H7 (cell line): ENCODE data around the gene IFI27L1. TPM values are rescaled to one million over a fixed set of nuclear protein-coding genes. Genes with fewer than 3 reads are reported as not detected.

Source experiments
- DNase-seq: peaks from one replicate; pipeline ENCODE4 v3.0.0; 2012
- H3K27me3 ChIP-seq: 2 replicates; pipeline ENCODE4 v1.6.0; 2011; ENCODE audit warnings: mild to moderate bottlenecking, low read length; ENCODE audit not compliant: control insufficient read depth, insufficient read depth
- H3K36me3 ChIP-seq: replicated peaks from 2 replicates; pipeline ENCODE4 v1.5.1; 2011; ENCODE audit warnings: low read length; ENCODE audit not compliant: control insufficient read depth, insufficient read depth
- H3K4me3 ChIP-seq: 2 replicates; pipeline ENCODE4 v1.5.1; 2011; ENCODE audit warnings: low read depth, mild to moderate bottlenecking, control low read depth, low read length, moderate library complexity; ENCODE audit not compliant: insufficient read depth
- total RNA-seq: library from RNA; depleted of rRNA; stranded (reverse); fragments of >200 nt; shearing (Covaris generic); gene quantifications from 2 replicates; pipeline ENCODE4 v1.2.3, GENCODE V29; 2014

The IFI27L1 gene
- total RNA-seq, 1 experiment from 2014 or later, result 14.3 TPM

GRCh38 chr14:94110552-94111181 lies 29.6 kb downstream of the IFI27L1 start, which contains the start of gene IFI27:
Gene IFI27 (plus strand): TSS chr14:94110736.
- Histone ChIP-seq H3K4me3 (no peak within 1 kb of the TSS), H3K36me3 (no peaks in the 10 kb centered on the region), H3K27me3 (no peaks in the 10 kb centered on the region)
- DNase-seq, result peak; percentile 47

DNA sequence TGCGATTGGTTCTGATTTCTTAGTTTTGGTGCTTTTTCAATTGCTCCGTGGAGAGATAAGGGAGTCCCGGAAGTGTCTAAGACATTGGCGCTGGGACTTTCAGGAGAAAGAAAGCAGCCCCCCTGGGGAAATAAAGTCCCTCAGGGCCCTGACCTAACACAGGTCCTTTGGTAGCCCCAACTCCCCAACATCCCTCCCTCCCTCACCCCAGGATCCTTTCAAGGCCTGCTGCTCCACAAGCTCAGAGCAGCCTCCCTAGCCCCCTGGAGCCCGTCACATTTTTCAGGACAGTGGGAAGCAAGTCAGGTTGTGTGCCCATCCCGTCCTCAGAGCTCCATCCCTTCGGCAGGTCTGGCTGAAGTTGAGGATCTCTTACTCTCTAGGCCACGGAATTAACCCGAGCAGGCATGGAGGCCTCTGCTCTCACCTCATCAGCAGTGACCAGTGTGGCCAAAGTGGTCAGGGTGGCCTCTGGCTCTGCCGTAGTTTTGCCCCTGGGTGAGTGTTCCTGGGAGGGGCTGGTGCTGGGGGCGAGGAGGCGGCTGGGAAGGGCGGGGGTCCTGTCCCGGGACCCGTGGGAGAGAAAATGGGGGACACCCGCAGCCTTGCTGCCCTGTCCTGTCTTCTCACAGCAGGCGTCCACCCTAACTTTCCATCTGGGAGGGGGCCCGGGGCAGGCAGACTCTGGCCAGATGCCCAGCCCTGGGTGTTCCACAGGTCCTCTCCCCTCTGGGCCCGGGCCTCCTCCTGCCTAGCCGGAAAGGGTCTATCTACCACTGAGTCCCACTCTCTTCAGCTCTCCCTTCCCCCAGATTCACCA lies 30.4 kb downstream of the IFI27L1 start:
- H3K27me3 ChIP-seq, result no peaks in the 10 kb centered on the region
- DNase-seq, result no peak
- no peak overlapping the region for H3K4me3 ChIP-seq
- no peaks in the 10 kb centered on the region for H3K36me3 ChIP-seq

DNA sequence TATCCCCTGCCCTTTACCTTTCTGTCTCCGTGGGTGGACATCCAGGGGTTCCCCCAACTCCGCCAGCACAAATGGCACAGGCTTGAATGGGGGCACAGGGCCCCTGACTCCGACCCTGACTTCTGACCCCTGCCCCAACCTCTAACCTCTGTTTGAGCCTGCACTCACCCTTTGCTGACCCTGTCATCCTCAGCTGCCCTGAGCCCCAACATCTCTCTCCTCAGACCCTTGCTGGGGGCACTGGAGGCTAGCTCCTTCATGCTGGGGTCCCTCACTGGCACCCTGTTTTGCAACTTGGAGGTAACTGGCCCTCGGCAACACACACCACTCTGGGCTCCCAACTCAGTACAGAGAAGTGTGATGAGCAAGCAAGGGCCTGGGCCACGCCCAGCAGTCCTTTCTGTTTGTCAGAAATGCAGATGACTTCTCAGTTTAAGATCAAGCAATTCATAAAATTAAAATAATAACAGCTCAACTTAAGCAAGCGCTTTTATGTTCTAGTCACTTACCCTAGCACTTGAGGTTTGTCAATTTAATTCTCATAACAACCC lies 31.5 kb downstream of the IFI27L1 start:
- Histone ChIP-seq H3K4me3 (no peak overlapping the region), H3K36me3 (no peaks in the 10 kb centered on the region), H3K27me3 (no peaks in the 10 kb centered on the region)
- no peak for DNase-seq

DNA sequence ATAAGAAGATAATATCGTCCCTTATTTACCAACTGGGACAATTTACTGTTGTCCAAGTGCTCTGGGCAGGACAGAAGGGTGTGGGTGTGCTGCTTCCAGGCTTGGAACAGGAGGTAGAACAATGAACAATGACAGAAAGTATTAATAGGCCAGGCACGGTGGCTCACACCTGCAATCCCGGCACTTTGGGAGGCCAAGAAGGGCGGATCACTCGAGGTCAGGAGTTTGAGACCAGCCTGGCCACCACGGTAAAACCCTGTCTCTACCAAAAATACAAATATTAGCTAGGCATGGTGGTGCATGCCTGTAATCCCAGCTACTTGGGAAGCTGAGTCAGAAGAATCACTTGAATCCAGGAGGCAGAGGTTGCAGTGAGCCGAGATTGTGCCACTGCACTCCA lies 32.0 kb downstream of the IFI27L1 start:
- no peaks in the 10 kb centered on the region for H3K36me3 ChIP-seq
- no peak for DNase-seq
- no peaks in the 10 kb centered on the region for H3K27me3 ChIP-seq
- H3K4me3 ChIP-seq, result no peak overlapping the region

- Histone ChIP-seq H3K36me3 (no peaks in the 10 kb centered on the region), H3K27me3 (no peaks in the 10 kb centered on the region), H3K4me3 (no peak overlapping the region)
- no peak for DNase-seq
Observed at GRCh38 chr14:94113490-94113889, 32.4 kb downstream of the IFI27L1 start.

- H3K4me3 ChIP-seq, result no peak overlapping the region
- no peaks in the 10 kb centered on the region for H3K27me3 ChIP-seq
- no peak for DNase-seq
- no peaks in the 10 kb centered on the region for H3K36me3 ChIP-seq
Observed at GRCh38 chr14:94113908-94114588, 32.9 kb downstream of the IFI27L1 start.

DNA sequence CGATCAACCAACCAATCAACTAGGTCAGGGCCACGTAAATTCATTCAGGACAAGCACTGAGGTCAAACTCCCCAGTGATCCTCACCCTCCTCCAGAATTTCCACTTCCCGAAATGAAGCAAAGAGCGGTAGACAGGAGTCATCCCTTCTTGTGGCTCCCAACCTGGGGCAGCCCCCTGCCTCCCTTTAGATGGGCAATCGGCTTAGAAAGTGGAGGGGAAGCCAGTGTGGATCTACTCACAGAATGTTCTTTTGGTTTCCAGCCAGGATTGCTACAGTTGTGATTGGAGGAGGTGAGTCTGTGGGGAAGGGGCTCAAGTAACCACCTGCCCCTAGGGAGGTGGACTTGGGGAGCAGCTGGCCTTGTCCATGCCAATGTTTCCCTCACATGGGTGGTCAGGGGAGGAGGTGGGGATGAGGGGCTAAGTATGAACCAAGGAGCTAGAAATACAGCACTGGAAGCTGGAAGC lies 33.5 kb downstream of the IFI27L1 start:
- Histone ChIP-seq H3K4me3 (no peak overlapping the region), H3K36me3 (no peaks in the 10 kb centered on the region), H3K27me3 (no peaks in the 10 kb centered on the region)
- no peak for DNase-seq

GRCh38 chr14:94115058-94115591 lies 34.0 kb downstream of the IFI27L1 start:
- no peak overlapping the region for H3K4me3 ChIP-seq
- no peaks in the 10 kb centered on the region for H3K27me3 ChIP-seq
- no peak for DNase-seq
- no peaks in the 10 kb centered on the region for H3K36me3 ChIP-seq

DNA sequence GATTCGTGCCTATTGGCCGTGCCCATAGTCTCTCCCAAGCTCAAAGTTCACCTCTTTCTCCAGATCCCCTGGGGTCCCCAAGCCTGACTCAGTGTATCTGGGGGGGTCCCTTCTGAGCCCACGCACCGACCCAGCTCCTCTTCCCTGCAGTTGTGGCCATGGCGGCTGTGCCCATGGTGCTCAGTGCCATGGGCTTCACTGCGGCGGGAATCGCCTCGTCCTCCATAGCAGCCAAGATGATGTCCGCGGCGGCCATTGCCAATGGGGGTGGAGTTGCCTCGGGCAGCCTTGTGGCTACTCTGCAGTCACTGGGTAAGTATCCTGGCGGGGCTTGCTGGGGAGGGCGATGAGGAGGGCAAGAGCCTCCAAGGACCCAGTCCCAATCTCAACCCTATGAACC lies 34.5 kb downstream of the IFI27L1 start:
- no peak for DNase-seq
- Histone ChIP-seq H3K27me3 (no peaks in the 10 kb centered on the region), H3K4me3 (no peak overlapping the region), H3K36me3 (no peaks in the 10 kb centered on the region)

GRCh38 chr14:94116701-94117100 lies 35.6 kb downstream of the IFI27L1 start:
- H3K27me3 ChIP-seq, result no peaks in the 10 kb centered on the region
- no peak overlapping the region for H3K4me3 ChIP-seq
- no peak for DNase-seq
- H3K36me3 ChIP-seq, result no peaks in the 10 kb centered on the region

GRCh38 chr14:94117856-94118255 lies 36.7 kb downstream of the IFI27L1 start:
- Histone ChIP-seq H3K36me3 (no peaks in the 10 kb centered on the region), H3K4me3 (no peak overlapping the region), H3K27me3 (no peaks in the 10 kb centered on the region)
- no peak for DNase-seq

- DNase-seq, result no peak
- H3K4me3 ChIP-seq, result no peak overlapping the region
- H3K36me3 ChIP-seq, result no peaks in the 10 kb centered on the region
- H3K27me3 ChIP-seq, result no peaks in the 10 kb centered on the region
Observed at GRCh38 chr14:94119071-94119470, 38.0 kb downstream of the IFI27L1 start.

GRCh38 chr14:94120667-94121340 lies 39.7 kb downstream of the IFI27L1 start:
- DNase-seq, result no peak
- H3K27me3 ChIP-seq, result no peaks in the 10 kb centered on the region
- no peak overlapping the region for H3K4me3 ChIP-seq
- no peaks in the 10 kb centered on the region for H3K36me3 ChIP-seq

DNA sequence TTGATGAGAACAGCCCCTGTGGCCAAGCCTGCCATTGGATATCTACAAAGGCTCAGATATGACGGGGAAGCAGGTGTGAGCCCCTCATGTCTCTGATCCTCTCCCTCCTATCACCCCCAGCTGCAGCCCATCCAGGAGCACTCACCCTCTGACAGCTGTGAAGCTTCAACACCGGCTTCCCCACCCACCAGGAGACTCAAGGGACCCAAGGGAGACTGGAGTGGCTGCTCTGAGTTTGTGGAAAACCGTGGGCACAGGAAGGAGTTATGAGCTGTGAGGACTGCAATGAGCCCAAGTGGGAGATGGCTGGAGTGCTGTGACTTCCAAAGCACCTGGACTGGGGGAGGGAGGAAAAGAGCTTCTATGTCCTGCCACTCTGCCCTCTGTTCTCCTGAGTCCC lies 40.4 kb downstream of the IFI27L1 start:
- DNase-seq, result no peak
- Histone ChIP-seq H3K36me3 (no peaks in the 10 kb centered on the region), H3K4me3 (no peak overlapping the region), H3K27me3 (no peaks in the 10 kb centered on the region; the same call in 1 of the 2 replicates)
